KMS-11 (cell line): Measurements from ENCODE around the gene CREB3L2.

Experiments used
- H2AFZ ChIP-seq: fragments of 200-600 bp; sonication (generic); 2 replicates; pipeline ENCODE4 v1.6.1; 2016; ENCODE audit warnings: antibody characterized with exemption, mixed run types, low read depth
- H3K27ac ChIP-seq: fragments of 200-600 bp; sonication (generic); 2 replicates; pipeline ENCODE4 v1.6.1; 2016; ENCODE audit warnings: mild to moderate bottlenecking, mixed run types
- H3K27me3 ChIP-seq: fragments of 200-600 bp; sonication (generic); 2 replicates; pipeline ENCODE4 v1.6.1; 2017; ENCODE audit warnings: mild to moderate bottlenecking, low read depth, mixed run types, moderate library complexity; ENCODE audit not compliant: insufficient read depth
- H3K36me3 ChIP-seq: fragments of 200-600 bp; sonication (generic); 2 replicates; pipeline ENCODE4 v1.6.1; 2017; ENCODE audit warnings: mild to moderate bottlenecking, mixed run types; ENCODE audit not compliant: insufficient read depth
- H3K4me1 ChIP-seq: fragments of 200-600 bp; sonication (generic); 2 replicates; pipeline ENCODE4 v1.6.1; 2016; ENCODE audit warnings: mild to moderate bottlenecking, low read depth, mixed run types; ENCODE audit not compliant: poor library complexity, severe bottlenecking
- H3K4me2 ChIP-seq: fragments of 200-600 bp; sonication (generic); 2 replicates; pipeline ENCODE4 v1.7.0; 2016; ENCODE audit warnings: mild to moderate bottlenecking, mixed run types
- H3K4me3 ChIP-seq: fragments of 200-600 bp; sonication (generic); IDR thresholded peaks from 2 replicates; pipeline ENCODE4 v1.6.1; 2017; ENCODE audit warnings: low read depth, low read length, mixed read lengths; ENCODE audit not compliant: insufficient read depth
- H3K79me2 ChIP-seq: fragments of 200-600 bp; sonication (generic); 2 replicates; pipeline ENCODE4 v1.6.1; 2016; ENCODE audit warnings: low read depth, mixed run types; ENCODE audit not compliant: insufficient read depth
- H3K9ac ChIP-seq: fragments of 200-600 bp; sonication (generic); 2 replicates; pipeline ENCODE4 v1.6.1; 2016; ENCODE audit warnings: mild to moderate bottlenecking, mixed run types
- H4K20me1 ChIP-seq: fragments of 200-600 bp; sonication (generic); 2 replicates; pipeline ENCODE4 v1.6.1; 2016; ENCODE audit warnings: mild to moderate bottlenecking, mixed run types; ENCODE audit not compliant: insufficient read depth
- TF ChIP-seq, protein P1 (sequence below): fragments of 200-600 bp; sonication (generic); conservative IDR thresholded peaks from 2 replicates; pipeline ENCODE4 v1.6.1; 2017; ENCODE audit warnings: low read depth, mild to moderate bottlenecking, antibody characterized with exemption, low read length, moderate library complexity, mixed read lengths

The CREB3L2 gene

DNA sequence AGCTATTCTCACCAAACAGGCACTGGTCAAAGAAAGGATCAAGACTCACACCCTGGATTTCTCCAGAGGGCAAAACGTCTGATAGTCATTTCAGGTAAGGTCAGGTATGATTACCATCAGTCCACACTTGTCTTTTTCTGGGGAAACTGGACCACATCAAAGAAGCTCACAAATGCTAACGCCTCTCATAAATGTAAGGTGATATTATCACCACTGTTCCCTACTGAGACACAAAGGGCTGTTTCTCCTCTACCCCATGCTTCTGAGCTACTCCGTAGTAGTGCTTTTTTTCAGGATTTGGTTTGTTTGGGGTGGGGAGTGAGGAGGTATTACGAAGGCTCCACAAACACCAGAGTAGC lies 51.6 kb downstream of the CREB3L2 start:
- no peak overlapping the region for H3K4me2 ChIP-seq
- H3K4me1 ChIP-seq = no peaks in the 10 kb centered on the region
- no peak overlapping the region for H2AFZ ChIP-seq
- TF ChIP-seq, protein P1, sequence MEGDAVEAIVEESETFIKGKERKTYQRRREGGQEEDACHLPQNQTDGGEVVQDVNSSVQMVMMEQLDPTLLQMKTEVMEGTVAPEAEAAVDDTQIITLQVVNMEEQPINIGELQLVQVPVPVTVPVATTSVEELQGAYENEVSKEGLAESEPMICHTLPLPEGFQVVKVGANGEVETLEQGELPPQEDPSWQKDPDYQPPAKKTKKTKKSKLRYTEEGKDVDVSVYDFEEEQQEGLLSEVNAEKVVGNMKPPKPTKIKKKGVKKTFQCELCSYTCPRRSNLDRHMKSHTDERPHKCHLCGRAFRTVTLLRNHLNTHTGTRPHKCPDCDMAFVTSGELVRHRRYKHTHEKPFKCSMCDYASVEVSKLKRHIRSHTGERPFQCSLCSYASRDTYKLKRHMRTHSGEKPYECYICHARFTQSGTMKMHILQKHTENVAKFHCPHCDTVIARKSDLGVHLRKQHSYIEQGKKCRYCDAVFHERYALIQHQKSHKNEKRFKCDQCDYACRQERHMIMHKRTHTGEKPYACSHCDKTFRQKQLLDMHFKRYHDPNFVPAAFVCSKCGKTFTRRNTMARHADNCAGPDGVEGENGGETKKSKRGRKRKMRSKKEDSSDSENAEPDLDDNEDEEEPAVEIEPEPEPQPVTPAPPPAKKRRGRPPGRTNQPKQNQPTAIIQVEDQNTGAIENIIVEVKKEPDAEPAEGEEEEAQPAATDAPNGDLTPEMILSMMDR = no peak
- H3K9ac ChIP-seq = no peak overlapping the region
- no peaks in the 10 kb centered on the region for H4K20me1 ChIP-seq
- H3K27me3 ChIP-seq = no peaks in the 10 kb centered on the region
- H3K79me2 ChIP-seq = peaks cover 8% of the 10 kb centered on the region; the same call in 1 of the 2 replicates
- H3K36me3 ChIP-seq = no peaks in the 10 kb centered on the region
- no peak overlapping the region for H3K27ac ChIP-seq
- no peak overlapping the region for H3K4me3 ChIP-seq

DNA sequence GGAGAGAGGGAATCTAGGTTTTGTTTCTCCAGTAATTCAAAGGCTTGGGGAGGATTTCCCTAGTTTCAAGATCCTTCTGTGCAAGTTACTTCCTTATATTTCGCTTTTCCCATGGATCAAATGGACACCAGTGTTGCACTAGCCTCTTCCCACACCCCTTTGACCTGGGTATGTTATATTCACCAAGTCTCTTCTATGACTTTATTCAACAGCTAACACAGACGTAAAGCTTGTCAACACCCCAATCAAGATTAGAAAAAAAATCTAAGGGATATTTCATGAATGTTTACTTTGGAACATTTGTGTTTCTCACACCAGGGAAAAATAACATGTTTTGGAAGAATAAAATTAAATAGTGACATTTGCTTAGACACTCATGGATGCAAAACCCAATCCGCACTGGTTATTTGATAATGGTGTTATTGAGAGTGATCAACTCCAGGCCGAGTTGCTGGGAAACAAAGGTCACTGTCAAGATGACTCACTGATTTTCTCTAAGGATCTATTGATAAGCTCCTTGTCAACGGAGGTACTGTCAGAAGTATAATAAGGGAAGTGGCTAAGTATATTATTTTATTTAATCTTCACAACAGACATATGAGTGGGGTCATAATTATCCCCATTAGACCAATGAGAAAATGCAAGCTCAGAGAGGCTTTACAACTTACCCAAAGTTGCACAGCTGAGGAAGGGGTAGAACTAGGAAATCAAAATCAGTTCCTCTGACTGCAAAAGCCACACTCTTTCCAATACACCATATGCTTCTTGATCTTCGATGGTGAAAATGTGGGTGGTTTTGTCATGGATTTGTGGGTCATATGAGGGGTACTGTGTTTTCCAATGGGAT lies 52.2 kb downstream of the CREB3L2 start:
- peaks cover 8% of the 10 kb centered on the region; the same call in 1 of the 2 replicates for H3K79me2 ChIP-seq
- no peak overlapping the region for H3K27ac ChIP-seq
- H3K9ac ChIP-seq = no peak overlapping the region

DNA sequence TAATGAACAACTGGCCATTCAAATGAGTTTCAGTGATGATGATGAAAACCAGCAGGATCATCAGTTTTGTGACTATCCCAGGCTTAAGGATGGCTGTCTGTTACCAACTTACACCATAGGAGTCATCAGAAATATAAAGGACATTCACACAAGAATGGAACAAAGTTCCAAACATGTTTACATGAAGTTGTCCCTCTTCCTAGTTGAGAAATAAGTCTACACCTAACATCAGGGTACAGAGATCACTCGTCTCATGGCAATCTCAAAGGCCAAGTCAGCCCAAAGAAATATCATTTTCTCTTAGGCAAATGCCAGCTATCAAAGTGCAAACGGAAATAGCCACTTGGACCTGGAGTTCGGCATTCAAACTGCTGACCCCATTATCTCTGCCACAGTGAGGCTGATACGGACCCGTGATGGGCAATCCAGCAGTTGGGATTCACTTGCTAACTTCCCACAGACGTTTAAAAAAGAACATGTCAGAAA lies 53.0 kb downstream of the CREB3L2 start:
- no peak overlapping the region for H3K9ac ChIP-seq
- no peak overlapping the region for H3K4me2 ChIP-seq
- peaks cover 6% of the 10 kb centered on the region for H3K4me1 ChIP-seq
- H3K27ac ChIP-seq = no peak overlapping the region
- no peaks in the 10 kb centered on the region for H3K27me3 ChIP-seq
- TF ChIP-seq, protein P1 = no peak
- no peak overlapping the region for H2AFZ ChIP-seq
- no peaks in the 10 kb centered on the region for H4K20me1 ChIP-seq
- no peaks in the 10 kb centered on the region for H3K36me3 ChIP-seq
- no peak overlapping the region for H3K4me3 ChIP-seq
- H3K79me2 ChIP-seq = peaks cover 8% of the 10 kb centered on the region; the same call in 1 of the 2 replicates

More for the DNA sequence above, 52.2 kb downstream of the CREB3L2 start:
- no peak overlapping the region for H3K4me3 ChIP-seq
- no peaks in the 10 kb centered on the region for H3K36me3 ChIP-seq
- TF ChIP-seq, protein P1 = no peak
- H3K4me2 ChIP-seq = no peak overlapping the region
- no peaks in the 10 kb centered on the region for H3K27me3 ChIP-seq
- H4K20me1 ChIP-seq = no peaks in the 10 kb centered on the region
- no peak overlapping the region for H2AFZ ChIP-seq
- H3K4me1 ChIP-seq = no peaks in the 10 kb centered on the region

DNA sequence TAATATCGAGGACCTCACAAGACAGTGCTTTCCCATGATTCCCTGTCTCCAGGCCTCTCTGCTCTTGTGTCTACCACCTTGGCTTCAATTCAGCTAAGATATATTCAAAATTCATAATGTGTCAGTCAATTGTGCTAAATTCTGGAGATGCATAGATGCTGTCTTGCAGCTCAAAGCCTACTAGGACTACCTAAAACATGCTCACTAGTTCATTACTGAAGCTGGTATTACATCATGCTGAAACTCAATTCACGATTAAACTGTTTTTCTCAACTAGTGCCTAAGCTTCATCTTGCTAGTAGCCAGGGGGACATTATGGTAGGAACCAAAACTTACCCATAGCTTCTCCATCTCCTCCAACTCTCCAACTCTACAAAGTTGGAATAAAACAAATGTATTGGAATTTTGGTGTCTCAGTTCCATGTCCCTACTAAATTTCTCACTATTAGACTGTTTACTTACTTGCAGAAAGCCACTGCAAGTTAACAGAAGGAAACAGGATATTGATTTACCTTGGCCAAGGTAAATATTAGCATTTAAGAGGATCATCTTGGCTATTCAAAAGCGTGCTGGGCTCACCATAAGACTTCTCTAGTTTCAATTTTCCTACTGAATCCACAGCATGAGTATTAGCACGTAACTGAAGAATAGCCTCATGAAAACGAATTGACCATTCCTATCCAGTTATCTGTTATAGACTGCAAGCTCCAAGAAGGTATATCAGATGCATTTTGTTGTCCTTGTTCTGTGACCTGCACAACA lies 53.6 kb downstream of the CREB3L2 start:
- Histone ChIP-seq H3K27ac (no peak overlapping the region), H3K79me2 (peaks cover 8% of the 10 kb centered on the region; the same call in 1 of the 2 replicates), H3K27me3 (no peaks in the 10 kb centered on the region), H3K4me3 (no peak overlapping the region), H2AFZ (no peak overlapping the region), H3K4me2 (no peak overlapping the region), H3K9ac (no peak overlapping the region), H3K36me3 (no peaks in the 10 kb centered on the region), H4K20me1 (no peaks in the 10 kb centered on the region), H3K4me1 (peaks cover 13% of the 10 kb centered on the region)
- TF ChIP-seq, protein P1 = no peak
